Upper lobe of left lung (tissue), 4 donors: ENCODE data around the gene ABLIM2.

Experiments
- CTCF ChIP-seq, 6 experiments: fragments of 450-650 bp in 4 of 6; fragments of 200-600 bp in 2 of 6; sonication (generic) in 2 of 6; IDR thresholded peaks; one replicate each; pipeline ENCODE4 v1.5.1; 2016 to 2019; ENCODE audit warnings: antibody characterized with exemption in 6 of 6
- EP300 ChIP-seq, 4 donors: sonication (generic); formaldehyde crosslinking; IDR thresholded peaks; one replicate each; pipeline ENCODE4 v1.5.1; 2017; ENCODE audit warnings: antibody characterized with exemption in 4 of 4, control low read depth in 2 of 4
- POLR2A ChIP-seq, 4 donors: fragments of 450-650 bp; IDR thresholded peaks; one replicate each; pipeline ENCODE4 v1.5.1; 2016 to 2017; ENCODE audit warnings: antibody characterized with exemption in 4 of 4, mild to moderate bottlenecking in 2 of 4
- POLR2AphosphoS5 ChIP-seq, 2 donors: sonication (generic); formaldehyde crosslinking; IDR thresholded peaks; one replicate each; pipeline ENCODE4 v1.5.1; 2017; ENCODE audit warnings: antibody characterized with exemption in 2 of 2

- TF ChIP-seq CTCF (IDR thresholded peaks at IDR 0.05) (no peak), POLR2A (IDR thresholded peaks at IDR 0.05) (no peak), POLR2AphosphoS5 (IDR thresholded peaks at IDR 0.05) (no peak), EP300 (IDR thresholded peaks at IDR 0.05) (no peak)
Observed at GRCh38 chr4:7967501-7968261, 190.9 kb downstream of the ABLIM2 start.
